HG02938 (cell line): ENCODE data around the gene LSM7.
"Not testable (repeated sequence)": the region's sequence is repeated elsewhere in the genome, so short reads cannot be mapped to it uniquely, and the experiment has no call there.

Experiments
- ATAC-seq: cut with Tn5 transposase; IDR thresholded peaks from one replicate; pipeline ENCODE4 v1.9.1; 2021; ENCODE audit warnings: mild to moderate bottlenecking, moderate library complexity; ENCODE audit not compliant: unreplicated experiment

LSM7 gene

DNA sequence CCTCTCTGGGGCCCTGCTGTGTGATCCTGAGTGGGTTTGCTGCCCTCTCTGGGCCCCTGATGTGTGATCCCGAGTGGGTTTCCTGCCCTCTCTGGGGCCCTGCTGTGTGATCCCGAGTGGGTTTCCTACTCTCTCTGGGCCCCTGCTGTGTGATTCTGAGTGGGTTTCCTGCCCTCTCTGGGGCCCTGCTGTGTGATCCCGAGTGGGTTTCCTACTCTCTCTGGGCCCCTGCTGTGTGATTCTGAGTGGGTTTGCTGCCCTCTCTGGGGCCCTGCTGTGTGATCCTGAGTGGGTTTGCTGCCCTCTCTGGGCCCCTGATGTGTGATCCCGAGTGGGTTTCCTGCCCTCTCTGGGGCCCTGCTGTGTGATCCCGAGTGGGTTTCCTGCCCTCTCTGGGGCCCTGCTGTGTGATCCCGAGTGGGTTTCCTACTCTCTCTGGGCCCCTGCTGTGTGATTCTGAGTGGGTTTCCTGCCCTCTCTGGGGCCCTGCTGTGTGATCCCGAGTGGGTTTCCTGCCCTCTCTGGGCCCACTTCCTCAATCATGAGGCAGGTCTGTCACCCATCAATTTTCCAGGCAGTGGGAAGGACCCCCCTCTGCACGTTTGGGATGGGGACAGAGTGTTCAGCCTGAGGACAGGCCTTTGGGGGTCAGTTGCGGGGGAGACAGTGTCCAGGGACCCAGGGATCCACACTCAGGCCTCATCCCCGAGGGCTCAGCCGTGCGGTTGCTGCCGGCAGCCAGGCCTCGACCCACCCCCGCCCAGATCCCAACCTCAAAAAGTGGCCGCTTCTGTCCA lies 46.9 kb downstream of the LSM7 start:
- ATAC-seq, result not testable (repeated sequence)

DNA sequence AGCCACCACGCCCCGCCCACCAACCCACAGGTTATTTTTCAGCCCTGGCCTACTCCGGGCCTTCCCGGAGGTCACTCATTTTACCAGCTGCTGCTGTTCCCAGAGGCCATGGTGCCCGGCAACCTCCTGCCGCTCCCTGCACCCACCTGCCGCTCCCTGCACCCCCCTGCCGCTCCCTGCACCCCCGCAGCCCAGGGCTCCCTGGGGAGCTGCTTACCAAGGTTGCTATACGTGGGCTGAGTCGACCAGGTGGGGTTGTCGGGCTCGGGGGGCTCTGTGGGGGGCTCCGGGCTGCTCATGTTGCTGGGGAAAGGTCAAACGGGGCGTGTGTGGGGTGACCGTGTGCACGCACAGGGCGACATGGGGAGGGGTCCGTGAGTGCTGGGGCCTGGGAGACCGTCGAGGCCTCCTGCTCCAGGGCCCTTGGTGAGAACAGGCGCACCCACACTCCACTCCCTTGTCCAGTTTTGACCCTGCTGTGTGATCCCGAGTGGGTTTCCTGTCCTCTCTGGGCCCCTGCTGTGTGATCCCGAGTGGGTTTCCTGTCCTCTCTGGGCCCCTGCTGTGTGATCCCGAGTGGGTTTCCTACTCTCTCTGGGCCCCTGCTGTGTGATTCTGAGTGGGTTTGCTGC lies 47.6 kb downstream of the LSM7 start:
- no peak for ATAC-seq

GRCh38 chr19:2278459-2279158 lies 49.8 kb downstream of the LSM7 start:
- no peak for ATAC-seq

GRCh38 chr19:2277138-2277537 lies 51.2 kb downstream of the LSM7 start:
- ATAC-seq, result no peak

DNA sequence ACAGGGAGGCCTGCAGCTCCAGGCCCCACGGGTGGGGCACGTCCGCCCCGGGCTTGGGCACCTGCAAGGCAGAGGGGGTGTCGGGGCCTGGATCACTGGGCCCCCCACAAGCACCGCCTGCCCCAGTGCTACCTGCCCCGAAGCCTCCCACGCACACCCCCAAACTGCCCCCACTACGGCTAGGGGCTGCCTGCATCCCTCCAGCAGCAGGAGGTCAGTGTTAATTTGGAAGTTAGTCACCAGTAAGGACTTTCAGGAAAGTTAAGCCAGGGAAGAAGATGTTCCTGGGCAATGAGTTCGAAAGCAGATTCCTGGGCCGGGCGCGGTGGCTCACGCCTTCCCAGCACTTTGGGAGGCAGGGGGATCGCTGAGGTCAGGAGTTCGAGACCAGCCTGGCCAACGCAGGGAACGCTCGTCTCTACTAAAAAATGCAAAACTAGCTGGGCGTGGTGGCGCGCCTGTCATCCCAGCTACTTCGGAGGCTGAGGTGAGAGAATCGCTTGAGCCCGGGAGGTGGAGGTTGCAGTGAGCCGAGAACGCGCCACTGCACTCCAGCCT lies 51.9 kb downstream of the LSM7 start:
- no peak for ATAC-seq

DNA sequence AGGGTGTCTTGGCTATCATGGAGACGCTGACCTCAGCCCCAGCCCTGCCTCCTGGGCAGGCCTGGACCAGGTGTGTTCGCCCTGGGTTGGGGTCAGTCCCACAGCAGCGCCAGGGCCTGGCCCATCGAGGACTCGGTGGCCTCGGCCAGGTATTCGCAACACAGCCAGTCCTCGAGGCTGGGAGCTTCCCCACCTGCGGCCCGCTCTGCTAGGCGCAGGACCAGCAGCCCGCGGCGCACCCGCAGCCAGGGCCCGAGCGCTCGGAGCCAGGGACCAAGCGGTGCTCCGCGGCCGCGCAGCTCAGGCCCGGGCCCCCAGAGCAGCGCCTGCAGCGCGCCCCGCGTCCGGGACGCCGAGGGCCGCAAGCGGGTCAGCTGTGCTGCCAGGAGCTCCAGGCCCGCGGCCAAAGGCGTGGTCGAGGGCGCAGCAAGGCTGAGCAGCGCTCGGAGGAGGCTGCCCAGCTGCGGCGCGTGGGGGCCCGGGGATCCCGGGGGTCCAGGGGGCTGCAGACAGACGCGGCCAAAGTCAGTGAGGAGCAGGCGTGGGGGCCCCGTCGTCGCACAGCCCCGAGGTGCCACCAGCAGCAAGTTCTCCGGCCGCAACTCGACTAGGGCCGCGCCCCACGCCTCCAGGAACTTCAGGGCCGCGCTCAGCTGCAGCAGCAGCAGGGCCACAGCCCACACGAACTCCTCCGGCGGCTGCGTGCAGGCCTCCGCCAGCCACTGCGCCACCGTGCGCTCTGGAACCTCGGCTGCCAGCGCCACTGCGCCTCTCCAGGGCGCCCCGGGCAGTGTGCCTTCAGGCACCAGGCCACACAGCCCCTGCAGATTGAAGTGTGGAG lies 52.6 kb downstream of the LSM7 start:
- ATAC-seq, result no peak

DNA sequence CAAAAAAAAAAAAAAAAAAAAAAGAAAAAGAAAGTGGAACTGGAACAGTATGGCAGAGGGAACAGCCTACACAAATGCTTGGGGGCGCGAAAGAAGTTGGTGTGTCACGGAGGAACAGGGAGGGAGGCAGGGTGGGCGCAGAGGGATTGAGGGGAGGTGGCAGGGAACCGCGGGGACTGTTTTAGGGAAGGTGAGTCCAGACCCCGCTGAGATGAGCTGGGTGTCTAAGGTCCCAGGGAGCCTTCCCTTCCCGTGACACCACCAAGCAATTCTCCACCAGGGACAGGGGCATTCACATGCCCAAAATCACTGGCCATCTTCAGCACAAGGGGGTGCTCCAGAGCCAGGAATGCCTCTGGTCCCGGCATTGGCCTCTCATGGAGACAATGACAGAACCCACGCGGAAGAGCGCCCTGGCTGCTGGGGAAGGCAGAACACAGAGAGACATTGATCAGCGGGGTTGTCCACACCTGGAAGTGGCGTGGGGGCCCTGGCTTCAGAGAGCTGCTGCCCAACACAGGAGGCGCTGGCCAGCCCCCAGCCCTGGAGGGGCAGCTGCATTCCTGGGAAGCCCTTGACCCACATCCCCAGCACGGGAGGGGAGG lies 53.4 kb downstream of the LSM7 start:
- ATAC-seq, result no peak

GRCh38 chr19:2274185-2274711 lies 54.1 kb downstream of the LSM7 start:
- no peak for ATAC-seq

- ATAC-seq, result no peak
Observed at GRCh38 chr19:2273356-2274184, 54.8 kb downstream of the LSM7 start.
